Liver (tissue), 3 donors: ENCODE measurements around the gene PTPN2.

Source experiments
- CTCF ChIP-seq: fragments of 150-350 bp; IDR thresholded peaks from 2 replicates; pipeline ENCODE4 v1.5.1; 2017; ENCODE audit warnings: improper control_type of control experiment, low read depth, low read length; ENCODE audit not compliant: missing input control
- EGR1 ChIP-seq, 2 donors: IDR thresholded peaks; 2 replicates each; pipeline ENCODE4 v1.6.1; 2016 to 2018; ENCODE audit warnings: antibody characterized with exemption in 2 of 2, low read depth in 2 of 2
- FOXA2 ChIP-seq: IDR thresholded peaks from 2 replicates; pipeline ENCODE4 v1.6.1; 2016; ENCODE audit warnings: antibody characterized with exemption
- GABPA ChIP-seq, 2 donors: IDR thresholded peaks in 1 of 2; conservative IDR thresholded peaks in 1 of 2; 2 replicates each; pipeline ENCODE4 v1.6.1; 2016; ENCODE audit warnings: antibody characterized with exemption in 2 of 2, mild to moderate bottlenecking in 1 of 2, moderate library complexity in 1 of 2
- JUND ChIP-seq, 2 donors: IDR thresholded peaks; 2 replicates each; pipeline ENCODE4 v1.6.1; 2016; ENCODE audit warnings: antibody characterized with exemption in 2 of 2
- MAX ChIP-seq: IDR thresholded peaks from 2 replicates; pipeline ENCODE4 v1.6.1; 2016; ENCODE audit warnings: antibody characterized with exemption
- REST ChIP-seq: IDR thresholded peaks from 2 replicates; pipeline ENCODE4 v1.6.1; 2016; ENCODE audit warnings: antibody characterized with exemption, mild to moderate bottlenecking
- RXRA ChIP-seq, 2 donors: IDR thresholded peaks; 2 replicates each; pipeline ENCODE4 v1.6.1; 2017 to 2018; ENCODE audit warnings: antibody characterized with exemption in 2 of 2, mild to moderate bottlenecking in 1 of 2
- SP1 ChIP-seq: IDR thresholded peaks from 2 replicates; pipeline ENCODE4 v1.6.1; 2018; ENCODE audit warnings: antibody characterized with exemption, mild to moderate bottlenecking
- YY1 ChIP-seq: IDR thresholded peaks from 2 replicates; pipeline ENCODE4 v1.6.1; 2016; ENCODE audit warnings: antibody characterized with exemption, mild to moderate bottlenecking
- donor health status: healthy.
- donor health status: healthy.

GRCh38 chr18:12895014-12895413 lies 11.0 kb upstream of the PTPN2 start:
- TF ChIP-seq CTCF (no peak), MAX (no peak), SP1 (no peak), EGR1 (IDR thresholded peaks at IDR 0.05; ENCODE audit: low read depth in 2 of 2) (no peak), JUND (IDR thresholded peaks at IDR 0.05) (no peak), FOXA2 (no peak), REST (no peak), YY1 (no peak), GABPA (IDR thresholded peaks at IDR 0.05 in 1 of 2, conservative IDR thresholded peaks at IDR 0.05 in 1 of 2) (no peak), RXRA (IDR thresholded peaks at IDR 0.05) (no peak)
